K562 (cell line): ENCODE measurements around the gene SLC2A13. TPM values are rescaled to one million over a fixed set of nuclear protein-coding genes. Genes with fewer than 3 reads are reported as not detected.

Experiments used
- ATAC-seq: fragments of 200-7000 bp; cut with Tn5 transposase; 3 replicates; pipeline ENCODE4 v1.9.1; 2020; ENCODE audit warnings: moderate library complexity
- BruUV-seq: library from RNA; stranded (reverse); fragments of 400-500 nt; replicated peaks from 2 replicates; lab custom pipeline; 2021; lab: Mats Ljungman, UMichigan
- CTCF ChIA-PET: fragments of 300-600 bp; formaldehyde crosslinking; extraction: SDS; loops from one replicate; lab custom pipeline; 2021; ENCODE audit warnings: low intra/inter-chr PET ratio; lab: Yijun Ruan, JAX
- POLR2A ChIA-PET: fragments of 300-600, 350-650 bp; sonication (Branson Sonifier 250); formaldehyde crosslinking; extraction: SDS; loops from one replicate; lab custom pipeline; 2021; ENCODE audit warnings: antibody characterized with exemption, inconsistent platforms; lab: Yijun Ruan, JAX
- DNase-seq, 4 experiments: peaks; one replicate each; pipeline versions ENCODE4 v3.0.0 to v3.0.0-alpha.2; 2011 to 2018; ENCODE audit warnings: low spot score in 3 of 4, mixed read lengths in 3 of 4; ENCODE audit errors: extremely low read depth in 1 of 4
- FAIRE-seq: peaks from 2 replicates; lab custom pipeline; 2011; peaks lifted over from hg19 to GRCh38; lab: Jason Lieb, UNC
- H2AFZ ChIP-seq: 2 replicates; pipeline ENCODE4 v1.6.0; 2011; ENCODE audit warnings: low read depth, low read length, control low read depth, inconsistent platforms
- H3K27ac ChIP-seq: fragments of 200-600 bp; 3 replicates; pipeline ENCODE4 v1.8.0; 2011; ENCODE audit warnings: low read depth, mild to moderate bottlenecking, control low read depth, inconsistent platforms, low read length, moderate library complexity, mixed read lengths; ENCODE audit errors: extremely low read depth
- H3K27me3 ChIP-seq, 2 experiments: fragments of 300-600 bp in 1 of 2; 2 replicates in 1 of 2; 3 replicates in 1 of 2; pipeline versions ENCODE4 v1.6.0 to v1.8.0; 2011; ENCODE audit warnings: inconsistent platforms in 2 of 2, low read length in 2 of 2, mild to moderate bottlenecking in 1 of 2, mixed read lengths in 1 of 2, moderate library complexity in 1 of 2; ENCODE audit not compliant: control insufficient read depth in 2 of 2, insufficient read depth in 2 of 2
- H3K36me3 ChIP-seq: fragments of 300-600 bp; 3 replicates; pipeline ENCODE4 v1.8.0; 2011; ENCODE audit warnings: mild to moderate bottlenecking, low read length, inconsistent platforms; ENCODE audit not compliant: control insufficient read depth, insufficient read depth
- H3K4me1 ChIP-seq, 2 experiments: fragments of 200-600 bp in 1 of 2; replicated peaks in 1 of 2; 2 replicates in 1 of 2; 3 replicates in 1 of 2; pipeline versions ENCODE4 v1.5.1 to v1.8.0; 2011; ENCODE audit warnings: inconsistent platforms in 2 of 2, low read length in 2 of 2, mild to moderate bottlenecking in 1 of 2, mixed read lengths in 1 of 2, moderate library complexity in 1 of 2; ENCODE audit not compliant: control insufficient read depth in 2 of 2, insufficient read depth in 2 of 2
- H3K4me2 ChIP-seq: 2 replicates; pipeline ENCODE4 v1.6.1; 2011; ENCODE audit warnings: low read length, control low read depth, inconsistent platforms, mixed read lengths; ENCODE audit not compliant: insufficient read depth
- H3K4me3 ChIP-seq: fragments of 200-600 bp; sonication (generic), shearing (Covaris generic); 2 replicates; pipeline ENCODE4 v1.5.1; 2016; ENCODE audit warnings: control low read depth, inconsistent platforms
- H3K79me2 ChIP-seq: fragments of 200-600 bp; 3 replicates; pipeline ENCODE4 v1.8.0; 2011; ENCODE audit warnings: low read length, inconsistent platforms; ENCODE audit not compliant: control insufficient read depth, insufficient read depth
- H3K9ac ChIP-seq, 2 experiments: 2 replicates each; pipeline versions ENCODE4 v1.6.0 to v1.6.1; 2011; ENCODE audit warnings: low read depth in 2 of 2, low read length in 2 of 2, control low read depth in 1 of 2, inconsistent platforms in 1 of 2, mild to moderate bottlenecking in 1 of 2, mixed read lengths in 1 of 2; ENCODE audit not compliant: insufficient read depth in 1 of 2
- H3K9me1 ChIP-seq: one replicate; pipeline ENCODE4 v1.6.0; 2011; ENCODE audit warnings: inconsistent platforms, mild to moderate bottlenecking, low read length, moderate library complexity; ENCODE audit not compliant: control insufficient read depth, insufficient read depth
- H3K9me3 ChIP-seq: replicated peaks from 2 replicates; pipeline ENCODE4 v1.5.1; 2011; ENCODE audit warnings: low read depth, low read length, inconsistent platforms; ENCODE audit not compliant: control insufficient read depth, insufficient read depth
- H4K20me1 ChIP-seq: replicated peaks from 2 replicates; pipeline ENCODE4 v1.6.1; 2011; ENCODE audit warnings: low read length, inconsistent platforms, mixed read lengths; ENCODE audit not compliant: control insufficient read depth, insufficient read depth
- ARHGAP35 ChIP-seq: fragments of 450-650 bp; IDR thresholded peaks from 2 replicates; pipeline ENCODE4 v1.6.1; 2018; ENCODE audit not compliant: partially characterized antibody
- CREB3 ChIP-seq: fragments of 450-650 bp; conservative IDR thresholded peaks from 2 replicates; pipeline ENCODE4 v1.6.1; 2016; ENCODE audit warnings: missing genetic modification characterization, low read depth, mild to moderate bottlenecking, missing compliant biosample characterization, moderate library complexity
- CSDE1 ChIP-seq, 2 experiments: fragments of 450-650 bp; IDR thresholded peaks; 2 replicates each; pipeline ENCODE4 v1.6.1; 2016; ENCODE audit warnings: mild to moderate bottlenecking in 1 of 2
- ELF2 ChIP-seq: fragments of 250-450 bp; sonication (Bioruptor Pico); IDR thresholded peaks from 2 replicates; pipeline ENCODE4 v1.5.0; 2021; ENCODE audit warnings: mild to moderate bottlenecking
- GATAD2A ChIP-seq: fragments of 450-650 bp; IDR thresholded peaks from 2 replicates; pipeline ENCODE4 v1.6.1; 2017
- HNRNPUL1 ChIP-seq: fragments of 200-400 bp; formaldehyde crosslinking; IDR thresholded peaks from 2 replicates; pipeline ENCODE4 v1.6.1; 2017; ENCODE audit warnings: low read length
- NFIX ChIP-seq: fragments of 250-450 bp; sonication (Bioruptor Pico); IDR thresholded peaks from 2 replicates; pipeline ENCODE4 v1.4.0; 2020; ENCODE audit warnings: low read depth, mild to moderate bottlenecking, moderate library complexity
- ZFP36 ChIP-seq: fragments of 150-350 bp; IDR thresholded peaks from 2 replicates; pipeline ENCODE4 v1.6.1; 2018; ENCODE audit warnings: low read length, low read depth; ENCODE audit not compliant: partially characterized antibody
- ZNF764 ChIP-seq: fragments of 250-450 bp; sonication (Bioruptor Pico); IDR thresholded peaks from 2 replicates; pipeline ENCODE4 v1.4.0; 2020; ENCODE audit warnings: low read depth, mild to moderate bottlenecking, moderate library complexity
- ZZZ3 ChIP-seq: fragments of 450-650 bp; IDR thresholded peaks from 2 replicates; pipeline ENCODE4 v1.6.1; 2016; ENCODE audit warnings: antibody characterized with exemption, mild to moderate bottlenecking, moderate library complexity
- WGBS: fragments of 100-300 bp; shearing (Covaris generic); methylation state at CpG from one replicate; pipeline ENCODE4 v1.1.6; 2016; ENCODE audit warnings: low coverage, mixed read lengths; ENCODE audit not compliant: insufficient coverage; ENCODE audit errors: missing lambda C conversion rate; 5-methylcytosine and 5-hydroxymethylcytosine counted together
- in situ Hi-C: fragments of 300-500 bp; cut with MboI; formaldehyde crosslinking; loops from 4 replicates; pipeline ENCODE4 v1.15.0; 2018; ENCODE audit warnings: inconsistent platforms, mixed read lengths
- intact Hi-C: fragments of 100-400 bp; cut with micrococcal nuclease; formaldehyde crosslinking; loops from 2 replicates; pipeline ENCODE4 v1.14.2; 2022
- polyA plus RNA-seq, 8 experiments: library from polyadenylated mRNA; depleted of rRNA in 4 of 8; stranded (reverse) in 5 of 8; unstranded in 3 of 8; fragments of >200 nt; fragmentation: Nextera tagmentation in 2 of 8; fragmentation: Illumina TruSeq in 1 of 8; extraction: Ambion mirVana in 2 of 8; extraction: Trizol in 1 of 8; gene quantifications; 2 replicates each; pipeline versions ENCODE4 v1.2.1 to v1.2.3, GENCODE V29; 2011 to 2014; ENCODE audit warnings: inconsistent platforms in 1 of 8, missing spikeins in 1 of 8
- total RNA-seq, 7 experiments: library from RNA; depleted of rRNA in 6 of 7; stranded (reverse); fragments of >200 nt in 6 of 7; fragmentation: Illumina TruSeq in 2 of 7; extraction: Trizol in 2 of 7; gene quantifications; 2 replicates each; pipeline versions ENCODE4 v1.2.1 to v1.2.3, GENCODE V29; 2011 to 2021; ENCODE audit warnings: low replicate concordance in 1 of 7
- TF ChIP-seq, protein P1 (sequence below), 2 experiments: fragments of 450-650 bp; formaldehyde crosslinking in 1 of 2; IDR thresholded peaks; 2 replicates each; pipeline versions ENCODE4 v1.4.0 to v1.6.1; 2014 to 2020; ENCODE audit warnings: mild to moderate bottlenecking in 2 of 2, borderline replicate concordance in 1 of 2, low read depth in 1 of 2
- TF ChIP-seq, protein P2 (sequence below): fragments of 450-650 bp; IDR thresholded peaks from one replicate; pipeline ENCODE4 v1.6.1; 2018; ENCODE audit warnings: mild to moderate bottlenecking, moderate library complexity; ENCODE audit not compliant: partially characterized antibody

SLC2A13 gene
- total and polyA plus RNA-seq, 9 of the 15 experiments (the other 6 are each of a cell fraction or from before 2014, with no cell fraction given) = 1.7 to 12.4 (median 9.0) TPM

DNA sequence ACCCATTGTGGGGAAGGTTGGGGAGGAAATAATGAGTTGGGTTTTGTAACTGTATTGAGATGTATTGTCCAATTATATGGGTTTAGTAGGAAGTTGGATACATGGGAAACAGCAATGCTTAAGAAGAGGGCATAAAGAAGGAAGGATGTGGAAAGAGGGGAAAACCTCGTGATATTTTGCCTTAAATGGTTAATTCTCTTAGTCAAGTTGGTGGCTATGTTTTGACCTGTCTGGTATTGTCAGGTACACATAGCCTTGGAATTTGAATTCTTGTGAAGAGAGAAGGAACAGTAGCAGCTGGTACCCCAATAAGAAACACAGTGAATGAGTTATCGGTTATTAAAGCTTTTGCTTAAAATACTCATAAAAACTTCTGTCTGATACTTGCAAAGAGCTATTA lies 32.6 kb upstream of the SLC2A13 start:
- Histone ChIP-seq H3K9ac (no peak overlapping the region), H3K79me2 (no peaks in the 10 kb centered on the region), H3K4me3 (no peak overlapping the region), H2AFZ (no peak overlapping the region), H3K27ac (no peak overlapping the region), H3K9me3 (no peaks in the 10 kb centered on the region), H3K36me3 (no peaks in the 10 kb centered on the region), H3K4me1 (no peaks in the 10 kb centered on the region), H3K27me3 (no peaks in the 10 kb centered on the region), H3K4me2 (no peak overlapping the region), H4K20me1 (no peaks in the 10 kb centered on the region), H3K9me1 (no peaks in the 10 kb centered on the region)
- TF ChIP-seq CREB3 (no peak), ZNF764 (CRISPR knock-in tag) (no peak), ZFP36 (no peak), GATAD2A (no peak), HNRNPUL1 (no peak), ELF2 (no peak), ZZZ3 (no peak), ARHGAP35 (no peak), CSDE1 (IDR thresholded peaks at IDR 0.05) (no peak), NFIX (CRISPR knock-in tag) (no peak)
- TF ChIP-seq, protein P1, sequence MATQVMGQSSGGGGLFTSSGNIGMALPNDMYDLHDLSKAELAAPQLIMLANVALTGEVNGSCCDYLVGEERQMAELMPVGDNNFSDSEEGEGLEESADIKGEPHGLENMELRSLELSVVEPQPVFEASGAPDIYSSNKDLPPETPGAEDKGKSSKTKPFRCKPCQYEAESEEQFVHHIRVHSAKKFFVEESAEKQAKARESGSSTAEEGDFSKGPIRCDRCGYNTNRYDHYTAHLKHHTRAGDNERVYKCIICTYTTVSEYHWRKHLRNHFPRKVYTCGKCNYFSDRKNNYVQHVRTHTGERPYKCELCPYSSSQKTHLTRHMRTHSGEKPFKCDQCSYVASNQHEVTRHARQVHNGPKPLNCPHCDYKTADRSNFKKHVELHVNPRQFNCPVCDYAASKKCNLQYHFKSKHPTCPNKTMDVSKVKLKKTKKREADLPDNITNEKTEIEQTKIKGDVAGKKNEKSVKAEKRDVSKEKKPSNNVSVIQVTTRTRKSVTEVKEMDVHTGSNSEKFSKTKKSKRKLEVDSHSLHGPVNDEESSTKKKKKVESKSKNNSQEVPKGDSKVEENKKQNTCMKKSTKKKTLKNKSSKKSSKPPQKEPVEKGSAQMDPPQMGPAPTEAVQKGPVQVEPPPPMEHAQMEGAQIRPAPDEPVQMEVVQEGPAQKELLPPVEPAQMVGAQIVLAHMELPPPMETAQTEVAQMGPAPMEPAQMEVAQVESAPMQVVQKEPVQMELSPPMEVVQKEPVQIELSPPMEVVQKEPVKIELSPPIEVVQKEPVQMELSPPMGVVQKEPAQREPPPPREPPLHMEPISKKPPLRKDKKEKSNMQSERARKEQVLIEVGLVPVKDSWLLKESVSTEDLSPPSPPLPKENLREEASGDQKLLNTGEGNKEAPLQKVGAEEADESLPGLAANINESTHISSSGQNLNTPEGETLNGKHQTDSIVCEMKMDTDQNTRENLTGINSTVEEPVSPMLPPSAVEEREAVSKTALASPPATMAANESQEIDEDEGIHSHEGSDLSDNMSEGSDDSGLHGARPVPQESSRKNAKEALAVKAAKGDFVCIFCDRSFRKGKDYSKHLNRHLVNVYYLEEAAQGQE (IDR thresholded peaks at IDR 0.05; ENCODE audit: borderline replicate concordance) = no peak
- TF ChIP-seq, protein P1 (CRISPR knock-in tag; IDR thresholded peaks at IDR 0.05; ENCODE audit: low read depth) = no peak
- TF ChIP-seq, protein P2, sequence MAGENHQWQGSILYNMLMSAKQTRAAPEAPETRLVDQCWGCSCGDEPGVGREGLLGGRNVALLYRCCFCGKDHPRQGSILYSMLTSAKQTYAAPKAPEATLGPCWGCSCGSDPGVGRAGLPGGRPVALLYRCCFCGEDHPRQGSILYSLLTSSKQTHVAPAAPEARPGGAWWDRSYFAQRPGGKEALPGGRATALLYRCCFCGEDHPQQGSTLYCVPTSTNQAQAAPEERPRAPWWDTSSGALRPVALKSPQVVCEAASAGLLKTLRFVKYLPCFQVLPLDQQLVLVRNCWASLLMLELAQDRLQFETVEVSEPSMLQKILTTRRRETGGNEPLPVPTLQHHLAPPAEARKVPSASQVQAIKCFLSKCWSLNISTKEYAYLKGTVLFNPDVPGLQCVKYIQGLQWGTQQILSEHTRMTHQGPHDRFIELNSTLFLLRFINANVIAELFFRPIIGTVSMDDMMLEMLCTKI = no peak
- 12% methylated on average over 1 of the region's 2 CpGs for WGBS
- no TSS peak for BruUV-seq
- POLR2A ChIA-PET = no interaction called here
- no peak for DNase-seq
- in situ Hi-C loops = no loop called here
- FAIRE-seq = no peak
- CTCF ChIA-PET = no interaction called here
- ATAC-seq = no peak
- intact Hi-C loops = no loop called here
